ENCODE results near the gene AQP3. TPM values are rescaled to one million over a fixed set of nuclear protein-coding genes. Genes with fewer than 3 reads are reported as not detected.

The AQP3 gene
- total RNA-seq (2012; rRNA removed) (3.3 and 3.8 TPM in 2 replicates), polyA plus RNA-seq (2012; rRNA removed) (10.4 and 12.2 TPM in 2 replicates), Bru-seq, nascent RNA (percentile 17 among the genes with signal in this experiment), BruChase-seq, experiment 1, labeled RNA remaining after a 6-hour chase (percentile 44 among the genes with signal in this experiment), BruChase-seq, experiment 2, labeled RNA remaining after a 2-hour chase (percentile 38 among the genes with signal in this experiment)
- 14.4 and 24.3 TPM in 2 replicates for polyA plus RNA-seq (2012; cell fraction: cytosol; rRNA removed)
- polyA plus RNA-seq (2012; cell fraction: nucleus; rRNA removed; ENCODE audit: low replicate concordance): 9.0 and 17.5 TPM in 2 replicates
- long read RNA-seq, partial matches to known transcripts: 1 of 5 reads
- long read RNA-seq, other reads (novel, unspliced or antisense): 4 of 5 reads

DNA sequence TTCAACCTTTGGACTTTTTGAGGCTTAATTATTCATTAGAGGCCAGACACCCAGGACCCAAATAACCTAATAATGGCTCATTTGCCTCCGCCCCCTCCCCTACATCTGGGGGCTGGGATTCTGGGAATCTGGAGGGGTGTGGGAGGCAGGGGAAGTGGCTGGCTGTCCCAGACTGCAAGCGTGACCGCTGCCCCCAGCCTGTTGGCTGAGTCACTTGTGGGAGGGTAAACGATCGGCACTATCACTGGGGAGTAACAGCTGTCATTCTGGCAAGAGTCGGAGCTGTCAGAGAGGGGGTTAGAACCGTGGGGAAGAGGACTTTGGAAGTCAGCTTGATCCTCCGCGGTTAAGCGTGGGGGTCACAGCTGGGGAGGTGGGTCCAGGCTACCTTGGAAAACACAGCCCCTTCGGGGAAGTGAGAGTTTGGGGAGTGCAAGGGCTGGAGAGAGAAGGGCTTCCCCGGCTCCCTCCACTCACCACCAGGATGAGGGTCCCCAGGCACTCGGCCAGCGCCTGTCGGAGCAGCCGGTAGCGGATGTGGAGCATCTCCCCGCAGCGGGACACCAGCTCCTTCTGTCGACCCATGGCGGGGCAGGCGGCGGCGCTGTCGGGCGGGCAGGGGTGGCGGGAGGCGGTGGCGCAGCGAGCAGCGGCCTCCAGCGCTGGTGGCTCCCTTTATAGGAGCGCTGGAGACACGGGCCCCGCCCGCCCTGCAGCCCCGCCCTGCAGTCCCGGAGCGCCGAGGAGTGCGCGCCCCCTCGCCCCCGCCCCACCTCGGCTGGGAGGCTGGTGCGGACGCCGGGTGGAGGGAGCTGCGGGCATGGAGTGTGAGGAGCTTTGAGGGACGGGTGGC lies at the start of gene AQP3:
Gene AQP3, minus strand, starts transcription at position 648 of the 853 bp plus-strand sequence. Its CDS starts 63 bp downstream, at position 585.
- Histone ChIP-seq H3K79me1 (ENCODE audit: low read depth in 1 of 2, low read length in 2 of 2) (no peaks in the 10 kb centered on the region), H3K23ac (ENCODE audit: low read depth, low read length) (peak within 1 kb of the TSS; percentile 72), H3K4ac (ENCODE audit: low read depth, low read length) (peak within 1 kb of the TSS; percentile 53), H3K56ac (ENCODE audit: extremely low read depth, insufficient read depth, low read length) (no peak within 1 kb of the TSS), H2AK9ac (replicated peaks; ENCODE audit: low read depth, low read length, poor library complexity) (peak within 1 kb of the TSS; percentile 92), H2AFZ (replicated peaks; ENCODE audit: low read length, poor library complexity) (peak within 1 kb of the TSS; percentile 93), H2BK20ac (ENCODE audit: low read depth, low read length) (peak within 1 kb of the TSS; percentile 61), H4K5ac (ENCODE audit: low read depth, low read length) (peak within 1 kb of the TSS; percentile 40), H3K9me3 (ENCODE audit: control insufficient read depth, insufficient read depth, low read length) (no peaks in the 10 kb centered on the region), H3K36me3 (ENCODE audit: control insufficient read depth, insufficient read depth, low read length) (no peaks in the 10 kb centered on the region), H2BK15ac (ENCODE audit: low read depth, low read length) (peak within 1 kb of the TSS; percentile 6), H2BK5ac (ENCODE audit: low read depth, low read length, poor library complexity, severe bottlenecking) (no peak within 1 kb of the TSS), H4K91ac (ENCODE audit: insufficient read depth, low read depth, low read length) (peak within 1 kb of the TSS; percentile 30; the same call in 1 of the 2 replicates), H2BK120ac (ENCODE audit: low read depth, low read length) (peak within 1 kb of the TSS; percentile 80), H3K14ac (replicated peaks; ENCODE audit: low read depth, low read length) (peak within 1 kb of the TSS; percentile 33), H3K4me1 (ENCODE audit: control insufficient read depth, insufficient read depth, low read length) (peaks cover 10% of the 10 kb centered on the region), H3K27me3 (ENCODE audit: control insufficient read depth, insufficient read depth, low read length) (no peaks in the 10 kb centered on the region), H3K9ac (ENCODE audit: low read depth, low read length) (peak within 1 kb of the TSS; percentile 16; the same call in 1 of the 2 replicates), H3K18ac (ENCODE audit: low read depth, low read length) (peak within 1 kb of the TSS; percentile 11; the same call in 1 of the 2 replicates), H3K27ac (ENCODE audit: insufficient read depth, low read length) (no peak within 1 kb of the TSS; the same call in 1 of the 2 replicates), H4K20me1 (ENCODE audit: insufficient read depth, low read length) (no peaks in the 10 kb centered on the region), H3K4me2 (ENCODE audit: low read depth, low read length) (peak within 1 kb of the TSS; percentile 92), H4K8ac (ENCODE audit: low read depth in 2 of 2, low read length in 2 of 2) (peak within 1 kb of the TSS; percentile 31 to 37; a peak in 3 of 4 replicates), H3K4me3 (ENCODE audit: insufficient read depth, low read depth, low read length) (peak within 1 kb of the TSS; percentile 40), H3K9me1 (ENCODE audit: insufficient read depth, low read length) (peaks cover 9% of the 10 kb centered on the region), H2AK5ac (ENCODE audit: low read depth, low read length) (peak within 1 kb of the TSS; percentile 84)
- ATAC-seq (ENCODE audit: low read depth) (peak; percentile 88), DNase-seq (peak; percentile 72)
- TF ChIP-seq RCOR1 (IDR thresholded peaks at IDR 0.05; ENCODE audit: insufficient replicate concordance, low read length) (no peak), FOS (IDR thresholded peaks at IDR 0.05; ENCODE audit: low read depth, low read length) (0 out of 2 replicates have a peak, but pooled peaks have one; percentile 9), BHLHE40 (IDR thresholded peaks at IDR 0.05; ENCODE audit: low read depth, low read length) (peak; percentile 59), CEBPB (IDR thresholded peaks at IDR 0.05; ENCODE audit: low read depth, low read length) (no peak), SMC3 (IDR thresholded peaks at IDR 0.05; ENCODE audit: low read depth, low read length) (0 out of 2 replicates have a peak, but pooled peaks have one; percentile 2), RAD21 (IDR thresholded peaks at IDR 0.05; ENCODE audit: low read length) (peak; percentile 8; the same call in 1 of the 2 replicates)
- TF ChIP-seq, protein P1, sequence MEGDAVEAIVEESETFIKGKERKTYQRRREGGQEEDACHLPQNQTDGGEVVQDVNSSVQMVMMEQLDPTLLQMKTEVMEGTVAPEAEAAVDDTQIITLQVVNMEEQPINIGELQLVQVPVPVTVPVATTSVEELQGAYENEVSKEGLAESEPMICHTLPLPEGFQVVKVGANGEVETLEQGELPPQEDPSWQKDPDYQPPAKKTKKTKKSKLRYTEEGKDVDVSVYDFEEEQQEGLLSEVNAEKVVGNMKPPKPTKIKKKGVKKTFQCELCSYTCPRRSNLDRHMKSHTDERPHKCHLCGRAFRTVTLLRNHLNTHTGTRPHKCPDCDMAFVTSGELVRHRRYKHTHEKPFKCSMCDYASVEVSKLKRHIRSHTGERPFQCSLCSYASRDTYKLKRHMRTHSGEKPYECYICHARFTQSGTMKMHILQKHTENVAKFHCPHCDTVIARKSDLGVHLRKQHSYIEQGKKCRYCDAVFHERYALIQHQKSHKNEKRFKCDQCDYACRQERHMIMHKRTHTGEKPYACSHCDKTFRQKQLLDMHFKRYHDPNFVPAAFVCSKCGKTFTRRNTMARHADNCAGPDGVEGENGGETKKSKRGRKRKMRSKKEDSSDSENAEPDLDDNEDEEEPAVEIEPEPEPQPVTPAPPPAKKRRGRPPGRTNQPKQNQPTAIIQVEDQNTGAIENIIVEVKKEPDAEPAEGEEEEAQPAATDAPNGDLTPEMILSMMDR (conservative IDR thresholded peaks at IDR 0.05; ENCODE audit: low read depth, low read length): peak; percentile 39
- ChIA-PET CTCF (interaction anchor here (0.8 to 1.0 kb wide), 3 partner anchors 32 to 72 kb away, joined by 3 to 4 read pairs (median 4); no protein-coding TSS in a partner anchor), POLR2A (ENCODE audit: unreplicated experiment) (interaction anchor here (0.5 kb wide), 1 partner anchor 286 kb away, joined by 7 read pairs; no protein-coding TSS in a partner anchor)
- dilution Hi-C loops (cut with HindIII; ENCODE audit: low sequenced_read_pairs, unreplicated experiment): no loop called here
- intact Hi-C loops (cut with micrococcal nuclease): no loop called here
- in situ Hi-C loops (cut with MboI; ENCODE audit: low sequenced_read_pairs): no loop called here
- 0% methylated on average over 6 of the region's 50 CpGs; no CpG with 5 or more reads in 1 of the 2 experiments for WGBS, 2 experiments (ENCODE audit: extremely low coverage in 2 of 2, insufficient read length in 1 of 2)
- no TSS peak for BruUV-seq (replicated peaks)
